T-helper 1 cell treated with Interleukin-12 subunit alpha and Interleukin-12 subunit beta and Interleukin-4 antibody, amounts not matched to agents 30 ng/mL and 1 ng/mL, for 36 hours (primary cell): Measurements from ENCODE around the gene TMEM184B. TPM values are rescaled to one million over a fixed set of nuclear protein-coding genes. Genes with fewer than 3 reads are reported as not detected.

ENCODE experiments used
- total RNA-seq: library from RNA; stranded (reverse); gene quantifications from 2 replicates; pipeline ENCODE4 v1.2.3, GENCODE V29; 2022

The TMEM184B gene
- total RNA-seq, 1 donor from 2014 or later, result 45.9 TPM

Other genes starting within 250 kb of the TMEM184B start
- 10.3 and 13.0 TPM in 2 replicates for gene PICK1, start 215.6 kb downstream of the TMEM184B start, total RNA-seq
- not detected in 2 replicates for gene SLC16A8, start 188.8 kb downstream of the TMEM184B start, total RNA-seq
- gene BAIAP2L2, start 162.3 kb downstream of the TMEM184B start, total RNA-seq, result 0.61 and 0.78 TPM in 2 replicates
- 48.7 and 49.7 TPM in 2 replicates for gene PLA2G6, start 91.2 kb downstream of the TMEM184B start, total RNA-seq
- gene MAFF, start 71.0 kb downstream of the TMEM184B start, total RNA-seq, result 5.2 and 6.3 TPM in 2 replicates
- 100 and 106 TPM in 2 replicates for gene CSNK1E, start 44.4 kb upstream of the TMEM184B start, total RNA-seq
- not detected in 2 replicates for gene KCNJ4, start 182.2 kb upstream of the TMEM184B start, total RNA-seq
- gene KDELR3, start 195.1 kb upstream of the TMEM184B start, total RNA-seq, result 0.95 and 0.98 TPM in 2 replicates
- gene DDX17, start 233.3 kb upstream of the TMEM184B start, total RNA-seq, result 435 and 444 TPM in 2 replicates